Neutrophil (primary cell): Measurements from ENCODE around the gene SLC27A3.

ENCODE experiments used
- H3K27ac ChIP-seq: fragments of 200-600 bp; sonication (generic); 2 replicates; pipeline ENCODE4 v1.5.1; 2016; ENCODE audit warnings: mild to moderate bottlenecking, moderate library complexity
- H3K27me3 ChIP-seq: fragments of 200-600 bp; sonication (generic); 2 replicates; pipeline ENCODE4 v1.6.0; 2016; ENCODE audit warnings: mild to moderate bottlenecking
- H3K36me3 ChIP-seq: fragments of 200-600 bp; sonication (generic); 2 replicates; pipeline ENCODE4 v1.5.1; 2017
- H3K4me1 ChIP-seq, 2 experiments: fragments of 200-600 bp in 1 of 2; sonication (generic) in 1 of 2; 1 replicate in 1 of 2; 2 replicates in 1 of 2; pipeline versions ENCODE4 v1.5.1 to v1.6.1; 2013 to 2016; ENCODE audit warnings: low read depth in 1 of 2, low read length in 1 of 2, mild to moderate bottlenecking in 1 of 2, moderate library complexity in 1 of 2; ENCODE audit not compliant: control insufficient read depth in 1 of 2, insufficient read depth in 1 of 2
- H3K4me3 ChIP-seq, 2 experiments: fragments of 200-600 bp in 1 of 2; sonication (generic) in 1 of 2; 1 replicate in 1 of 2; 2 replicates in 1 of 2; pipeline ENCODE4 v1.5.1; 2013 to 2016; ENCODE audit warnings: low read depth in 1 of 2, low read length in 1 of 2, mild to moderate bottlenecking in 1 of 2, moderate library complexity in 1 of 2
- H3K9me3 ChIP-seq: fragments of 200-600 bp; sonication (generic); 2 replicates; pipeline ENCODE4 v1.5.1; 2016
- TF ChIP-seq, protein P1 (sequence below): fragments of 200-600 bp; sonication (generic); IDR thresholded peaks from 2 replicates; pipeline ENCODE4 v1.5.1; 2016; ENCODE audit warnings: antibody characterized with exemption

Gene SLC27A3

GRCh38 chr1:153776352-153776751 is 1.1 kb downstream of the SLC27A3 start:
- TF ChIP-seq, protein P1, sequence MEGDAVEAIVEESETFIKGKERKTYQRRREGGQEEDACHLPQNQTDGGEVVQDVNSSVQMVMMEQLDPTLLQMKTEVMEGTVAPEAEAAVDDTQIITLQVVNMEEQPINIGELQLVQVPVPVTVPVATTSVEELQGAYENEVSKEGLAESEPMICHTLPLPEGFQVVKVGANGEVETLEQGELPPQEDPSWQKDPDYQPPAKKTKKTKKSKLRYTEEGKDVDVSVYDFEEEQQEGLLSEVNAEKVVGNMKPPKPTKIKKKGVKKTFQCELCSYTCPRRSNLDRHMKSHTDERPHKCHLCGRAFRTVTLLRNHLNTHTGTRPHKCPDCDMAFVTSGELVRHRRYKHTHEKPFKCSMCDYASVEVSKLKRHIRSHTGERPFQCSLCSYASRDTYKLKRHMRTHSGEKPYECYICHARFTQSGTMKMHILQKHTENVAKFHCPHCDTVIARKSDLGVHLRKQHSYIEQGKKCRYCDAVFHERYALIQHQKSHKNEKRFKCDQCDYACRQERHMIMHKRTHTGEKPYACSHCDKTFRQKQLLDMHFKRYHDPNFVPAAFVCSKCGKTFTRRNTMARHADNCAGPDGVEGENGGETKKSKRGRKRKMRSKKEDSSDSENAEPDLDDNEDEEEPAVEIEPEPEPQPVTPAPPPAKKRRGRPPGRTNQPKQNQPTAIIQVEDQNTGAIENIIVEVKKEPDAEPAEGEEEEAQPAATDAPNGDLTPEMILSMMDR = no peak
- Histone ChIP-seq H3K36me3 (peaks cover 24% of the 10 kb centered on the region), H3K9me3 (no peaks in the 10 kb centered on the region), H3K4me1 (peaks cover 68 to 73% of the 10 kb centered on the region in 2 experiments), H3K27me3 (no peaks in the 10 kb centered on the region), H3K27ac (peak overlapping the region; percentile 83), H3K4me3 (peak overlapping the region; percentile 79 to 81)

DNA sequence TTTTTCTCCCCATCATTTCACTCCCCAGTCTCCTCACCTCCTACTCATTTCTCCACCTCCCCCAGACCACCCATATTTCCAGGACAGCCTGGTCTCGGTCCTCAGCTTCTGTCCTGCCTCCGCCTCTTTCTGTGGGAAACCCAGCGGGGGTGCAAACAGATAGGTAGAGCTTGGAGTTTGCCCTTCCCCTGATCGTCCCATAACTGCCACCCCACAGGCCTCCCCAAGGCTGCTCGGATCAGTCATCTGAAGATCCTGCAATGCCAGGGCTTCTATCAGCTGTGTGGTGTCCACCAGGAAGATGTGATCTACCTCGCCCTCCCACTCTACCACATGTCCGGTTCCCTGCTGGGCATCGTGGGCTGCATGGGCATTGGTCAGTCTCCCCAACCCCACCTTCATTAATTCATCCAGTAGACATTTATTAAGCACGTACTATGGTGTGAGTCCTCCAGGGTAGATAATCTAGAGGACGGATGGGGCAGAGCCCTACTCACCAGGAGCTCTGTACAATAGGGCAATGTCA is 1.7 kb downstream of the SLC27A3 start:
- Histone ChIP-seq H3K36me3 (peaks cover 18% of the 10 kb centered on the region), H3K4me1 (peaks cover 68 to 73% of the 10 kb centered on the region in 2 experiments), H3K27ac (peak overlapping the region; percentile 83), H3K27me3 (no peaks in the 10 kb centered on the region), H3K4me3 (peak overlapping the region in 1 of 2 experiments; percentile 79), H3K9me3 (no peaks in the 10 kb centered on the region)
- TF ChIP-seq, protein P1 = no peak

GRCh38 chr1:153777648-153778047 is 2.4 kb downstream of the SLC27A3 start:
- peaks cover 62 to 67% of the 10 kb centered on the region in 2 experiments for H3K4me1 ChIP-seq
- TF ChIP-seq, protein P1 = no peak
- H3K36me3 ChIP-seq = peaks cover 12% of the 10 kb centered on the region
- H3K9me3 ChIP-seq = no peaks in the 10 kb centered on the region
- no peaks in the 10 kb centered on the region for H3K27me3 ChIP-seq
- H3K27ac ChIP-seq = peak overlapping the region; percentile 10
- H3K4me3 ChIP-seq = no peak overlapping the region

DNA sequence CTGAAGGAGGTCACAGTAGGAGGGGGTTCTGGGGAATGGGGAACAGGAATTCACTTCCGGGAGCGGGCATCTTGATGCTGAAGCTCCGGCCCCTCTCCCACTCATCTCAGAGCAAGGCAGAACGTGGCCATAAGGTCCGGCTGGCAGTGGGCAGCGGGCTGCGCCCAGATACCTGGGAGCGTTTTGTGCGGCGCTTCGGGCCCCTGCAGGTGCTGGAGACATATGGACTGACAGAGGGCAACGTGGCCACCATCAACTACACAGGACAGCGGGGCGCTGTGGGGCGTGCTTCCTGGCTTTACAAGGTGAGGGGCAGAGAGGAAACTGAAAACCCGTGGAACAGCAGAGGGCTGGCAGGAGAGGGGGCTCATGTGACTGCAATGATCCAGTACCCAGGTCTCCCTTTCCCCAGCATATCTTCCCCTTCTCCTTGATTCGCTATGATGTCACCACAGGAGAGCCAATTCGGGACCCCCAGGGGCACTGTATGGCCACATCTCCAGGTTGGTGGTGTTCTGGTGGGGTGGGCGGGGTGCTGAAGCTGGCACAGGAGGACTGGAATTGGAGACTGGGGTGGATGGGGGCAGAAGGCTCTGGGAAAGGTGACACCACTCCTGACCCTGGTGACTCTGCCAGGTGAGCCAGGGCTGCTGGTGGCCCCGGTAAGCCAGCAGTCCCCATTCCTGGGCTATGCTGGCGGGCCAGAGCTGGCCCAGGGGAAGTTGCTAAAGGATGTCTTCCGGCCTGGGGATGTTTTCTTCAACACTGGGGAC is 3.0 kb downstream of the SLC27A3 start:
- Histone ChIP-seq H3K9me3 (no peaks in the 10 kb centered on the region), H3K27me3 (no peaks in the 10 kb centered on the region), H3K4me1 (peaks cover 62 to 67% of the 10 kb centered on the region in 2 experiments), H3K4me3 (no peak overlapping the region), H3K36me3 (peaks cover 12% of the 10 kb centered on the region), H3K27ac (peak overlapping the region; percentile 47)
- TF ChIP-seq, protein P1 = no peak

DNA sequence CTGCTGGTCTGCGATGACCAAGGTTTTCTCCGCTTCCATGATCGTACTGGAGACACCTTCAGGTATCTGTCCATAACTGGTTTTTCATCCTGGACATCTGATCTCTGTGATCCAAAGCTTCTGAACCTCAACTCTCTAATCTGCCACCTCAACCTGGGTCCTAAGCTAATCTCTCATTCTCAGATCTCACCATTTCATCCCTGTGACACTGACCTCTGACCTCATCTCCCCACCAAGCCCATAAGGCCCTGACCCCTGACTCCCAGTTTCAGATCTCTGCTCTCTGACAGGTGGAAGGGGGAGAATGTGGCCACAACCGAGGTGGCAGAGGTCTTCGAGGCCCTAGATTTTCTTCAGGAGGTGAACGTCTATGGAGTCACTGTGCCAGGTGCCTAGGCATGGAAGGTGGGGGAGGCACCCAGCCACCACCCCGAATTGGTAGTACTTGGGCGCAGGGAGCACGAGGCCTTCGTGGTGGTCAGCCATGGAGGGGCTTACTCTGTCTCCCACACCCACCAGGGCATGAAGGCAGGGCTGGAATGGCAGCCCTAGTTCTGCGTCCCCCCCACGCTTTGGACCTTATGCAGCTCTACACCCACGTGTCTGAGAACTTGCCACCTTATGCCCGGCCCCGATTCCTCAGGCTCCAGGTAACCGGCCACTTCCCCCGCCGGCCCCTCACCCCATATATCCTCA is 3.8 kb downstream of the SLC27A3 start:
- Histone ChIP-seq H3K4me1 (peaks cover 59 to 64% of the 10 kb centered on the region in 2 experiments), H3K27me3 (no peaks in the 10 kb centered on the region), H3K4me3 (no peak overlapping the region), H3K9me3 (no peaks in the 10 kb centered on the region), H3K27ac (peak overlapping the region; percentile 47), H3K36me3 (peaks cover 12% of the 10 kb centered on the region)
- TF ChIP-seq, protein P1 = no peak
